ENCODE results near the gene SLC35F6. TPM values are rescaled to one million over a fixed set of nuclear protein-coding genes. Genes with fewer than 3 reads are reported as not detected.

SLC35F6 gene
- total and polyA plus RNA-seq, 2 donors (not counting 1 experiment from before 2014, with no cell fraction given), result 10.4 to 15.2 TPM

- Histone ChIP-seq H3K4me3 (ENCODE audit: control extremely low read depth in 1 of 5, extremely low read depth in 1 of 5, insufficient read depth in 1 of 5, low read depth in 2 of 5, low read length in 4 of 5) (no peak overlapping the region), H3K4me1 (ENCODE audit: control insufficient read depth in 2 of 2, insufficient read depth in 2 of 2, low read length in 2 of 2) (no peaks in the 10 kb centered on the region), H3K27me3 (replicated peaks in 1 of 4; ENCODE audit: control extremely low read depth in 1 of 4, control insufficient read depth in 3 of 4, insufficient read depth in 4 of 4, low read length in 3 of 4) (peaks cover 0 to 7% (median 2%) of the 10 kb centered on the region in 4 experiments), H3K27ac (ENCODE audit: low read length in 2 of 2) (no peak overlapping the region), H3K9ac (ENCODE audit: low read length) (no peak overlapping the region), H4K20me1 (ENCODE audit: control insufficient read depth, insufficient read depth, low read length, poor library complexity, severe bottlenecking) (no peaks in the 10 kb centered on the region), H3K9me3 (ENCODE audit: control extremely low read depth in 1 of 3, control insufficient read depth in 2 of 3, insufficient read depth in 1 of 3, low read length in 2 of 3) (peaks cover 0 to 2% (median 0%) of the 10 kb centered on the region in 3 donors), H3K79me2 (ENCODE audit: control insufficient read depth, insufficient read depth, low read length) (no peaks in the 10 kb centered on the region), H2AFZ (ENCODE audit: insufficient read depth, low read depth, low read length, poor library complexity, severe bottlenecking) (no peak overlapping the region), H3K4me2 (replicated peaks; ENCODE audit: low read depth, low read length, poor library complexity, severe bottlenecking) (no peak overlapping the region), H3K36me3 (replicated peaks in 1 of 2; ENCODE audit: control extremely low read depth in 1 of 2, control insufficient read depth in 1 of 2, extremely low read depth in 1 of 2, insufficient read depth in 2 of 2, low read length in 1 of 2) (no peaks in the 10 kb centered on the region)
- intact Hi-C loops (cut with micrococcal nuclease), result no loop called here
- Mint-ChIP-seq H3K4me1 (no peaks in the 10 kb centered on the region), H3K27ac (no peak overlapping the region), H3K9me3 (ENCODE audit: insufficient read depth) (no peaks in the 10 kb centered on the region), H3K4me3 (no peak overlapping the region), H3K27me3 (peaks cover 34% of the 10 kb centered on the region)
- 72% methylated on average over 3 of the region's 5 CpGs for WGBS (ENCODE audit: insufficient coverage)
- POLR2A ChIA-PET, result no interaction called here
- ATAC-seq (ENCODE audit: low read depth) (no peak), DNase-seq (no peak)
- CTCF ChIA-PET, result no interaction called here
- no peak for TF ChIP-seq EZH2 (IDR thresholded peaks at IDR 0.05; ENCODE audit: borderline replicate concordance, insufficient read depth, low read depth, low read length, poor library complexity, severe bottlenecking)
- TF ChIP-seq, protein P1, sequence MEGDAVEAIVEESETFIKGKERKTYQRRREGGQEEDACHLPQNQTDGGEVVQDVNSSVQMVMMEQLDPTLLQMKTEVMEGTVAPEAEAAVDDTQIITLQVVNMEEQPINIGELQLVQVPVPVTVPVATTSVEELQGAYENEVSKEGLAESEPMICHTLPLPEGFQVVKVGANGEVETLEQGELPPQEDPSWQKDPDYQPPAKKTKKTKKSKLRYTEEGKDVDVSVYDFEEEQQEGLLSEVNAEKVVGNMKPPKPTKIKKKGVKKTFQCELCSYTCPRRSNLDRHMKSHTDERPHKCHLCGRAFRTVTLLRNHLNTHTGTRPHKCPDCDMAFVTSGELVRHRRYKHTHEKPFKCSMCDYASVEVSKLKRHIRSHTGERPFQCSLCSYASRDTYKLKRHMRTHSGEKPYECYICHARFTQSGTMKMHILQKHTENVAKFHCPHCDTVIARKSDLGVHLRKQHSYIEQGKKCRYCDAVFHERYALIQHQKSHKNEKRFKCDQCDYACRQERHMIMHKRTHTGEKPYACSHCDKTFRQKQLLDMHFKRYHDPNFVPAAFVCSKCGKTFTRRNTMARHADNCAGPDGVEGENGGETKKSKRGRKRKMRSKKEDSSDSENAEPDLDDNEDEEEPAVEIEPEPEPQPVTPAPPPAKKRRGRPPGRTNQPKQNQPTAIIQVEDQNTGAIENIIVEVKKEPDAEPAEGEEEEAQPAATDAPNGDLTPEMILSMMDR (IDR thresholded peaks at IDR 0.05), result no peak
These were observed 29.0 kb upstream of the SLC35F6 start for GRCh38 chr2:26735097-26735496.

DNA sequence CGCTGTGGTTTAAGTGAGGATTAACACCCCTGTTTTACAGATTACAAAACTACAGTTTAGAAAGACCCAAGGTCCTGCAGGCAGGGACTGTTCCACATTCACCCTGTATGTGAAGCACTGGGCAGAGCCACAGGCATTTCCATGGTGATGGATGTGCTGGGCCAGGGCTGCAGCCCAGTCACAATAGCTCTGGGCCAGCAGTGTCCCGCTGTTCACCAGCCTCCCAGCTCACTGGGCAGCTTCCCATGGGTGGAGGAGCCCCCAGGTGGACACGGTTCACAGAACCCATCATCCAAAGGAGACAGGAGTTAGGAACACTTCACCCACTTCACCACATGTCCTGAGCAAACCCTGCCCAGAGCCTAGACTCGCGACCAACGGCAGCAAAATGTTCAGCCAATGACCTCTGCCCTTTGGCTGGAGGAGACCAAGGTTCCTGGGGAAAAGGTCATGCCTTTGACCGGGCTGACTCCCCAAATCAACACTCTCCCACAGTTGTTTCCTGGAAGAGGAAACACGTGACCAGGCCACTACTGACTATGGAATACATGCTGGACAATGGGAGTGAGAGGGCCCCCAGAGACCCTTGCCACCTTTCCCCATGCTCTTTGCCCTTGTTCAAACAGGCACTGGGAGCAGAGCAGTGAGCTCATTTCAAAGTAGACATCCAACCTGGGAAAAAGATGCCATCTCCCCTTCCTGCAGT is 28.0 kb upstream of the SLC35F6 start:
- ATAC-seq (ENCODE audit: low read depth) (no peak), DNase-seq (no peak)
- CTCF ChIA-PET, result interaction anchor here (1.0 kb wide), 1 partner anchor 8 kb away, joined by 3 read pairs; no protein-coding TSS in a partner anchor
- no peaks in the 10 kb centered on the region for H3K36me3 ChIP-seq (replicated peaks in 1 of 2; ENCODE audit: control extremely low read depth in 1 of 2, control insufficient read depth in 1 of 2, extremely low read depth in 1 of 2, insufficient read depth in 2 of 2, low read length in 1 of 2)
- no peaks in the 10 kb centered on the region for H3K79me2 ChIP-seq (ENCODE audit: control insufficient read depth, insufficient read depth, low read length)
- POLR2A ChIA-PET, result no interaction called here
- no peak overlapping the region for H3K4me3 Mint-ChIP-seq
- whole genome bisulfite sequencing (ENCODE audit: insufficient coverage), result 80% methylated on average over 5 of the region's 8 CpGs
- no peak overlapping the region for H3K27ac Mint-ChIP-seq
- intact Hi-C loops (cut with micrococcal nuclease), result no loop called here
- no peak overlapping the region for H3K27ac ChIP-seq (ENCODE audit: low read length in 2 of 2)
- H3K9ac ChIP-seq (ENCODE audit: low read length), result no peak overlapping the region
- no peak overlapping the region for H3K4me3 ChIP-seq (ENCODE audit: control extremely low read depth in 1 of 5, extremely low read depth in 1 of 5, insufficient read depth in 1 of 5, low read depth in 2 of 5, low read length in 4 of 5)
- H3K9me3 Mint-ChIP-seq (ENCODE audit: insufficient read depth), result no peaks in the 10 kb centered on the region
- TF ChIP-seq, protein P1 (IDR thresholded peaks at IDR 0.05), result no peak
- no peak for TF ChIP-seq EZH2 (IDR thresholded peaks at IDR 0.05; ENCODE audit: borderline replicate concordance, insufficient read depth, low read depth, low read length, poor library complexity, severe bottlenecking)
- H3K4me1 Mint-ChIP-seq, result peaks cover 4% of the 10 kb centered on the region
- no peak overlapping the region for H2AFZ ChIP-seq (ENCODE audit: insufficient read depth, low read depth, low read length, poor library complexity, severe bottlenecking)
- H3K27me3 Mint-ChIP-seq, result peaks cover 32% of the 10 kb centered on the region
- H3K27me3 ChIP-seq (replicated peaks in 1 of 4; ENCODE audit: control extremely low read depth in 1 of 4, control insufficient read depth in 3 of 4, insufficient read depth in 4 of 4, low read length in 3 of 4), result peaks cover 0 to 7% (median 2%) of the 10 kb centered on the region in 4 experiments
- H4K20me1 ChIP-seq (ENCODE audit: control insufficient read depth, insufficient read depth, low read length, poor library complexity, severe bottlenecking), result no peaks in the 10 kb centered on the region
- H3K4me1 ChIP-seq (ENCODE audit: control insufficient read depth in 2 of 2, insufficient read depth in 2 of 2, low read length in 2 of 2), result no peaks in the 10 kb centered on the region
- no peak overlapping the region for H3K4me2 ChIP-seq (replicated peaks; ENCODE audit: low read depth, low read length, poor library complexity, severe bottlenecking)
- peaks cover 0 to 2% (median 0%) of the 10 kb centered on the region in 3 donors for H3K9me3 ChIP-seq (ENCODE audit: control extremely low read depth in 1 of 3, control insufficient read depth in 2 of 3, insufficient read depth in 1 of 3, low read length in 2 of 3)

Data from B cell (primary cell).